Suppressor macrophage treated with lipopolysaccharide for 1 hour (primary cell): ENCODE data around the gene ZNF747.

Experiments used
- DNase-seq, 3 donors: peaks; one replicate each; pipeline ENCODE4 v3.0.0-alpha.2; 2020 to 2022

Gene ZNF747

GRCh38 chr16:30534368-30535105 lies at the start of gene ZNF747:
ZNF747 (minus strand) TSS chr16:30534858; CDS start chr16:30534679, 179 bp downstream.
- peak; percentile 80 to 90 (median 84) for DNase-seq

DNA sequence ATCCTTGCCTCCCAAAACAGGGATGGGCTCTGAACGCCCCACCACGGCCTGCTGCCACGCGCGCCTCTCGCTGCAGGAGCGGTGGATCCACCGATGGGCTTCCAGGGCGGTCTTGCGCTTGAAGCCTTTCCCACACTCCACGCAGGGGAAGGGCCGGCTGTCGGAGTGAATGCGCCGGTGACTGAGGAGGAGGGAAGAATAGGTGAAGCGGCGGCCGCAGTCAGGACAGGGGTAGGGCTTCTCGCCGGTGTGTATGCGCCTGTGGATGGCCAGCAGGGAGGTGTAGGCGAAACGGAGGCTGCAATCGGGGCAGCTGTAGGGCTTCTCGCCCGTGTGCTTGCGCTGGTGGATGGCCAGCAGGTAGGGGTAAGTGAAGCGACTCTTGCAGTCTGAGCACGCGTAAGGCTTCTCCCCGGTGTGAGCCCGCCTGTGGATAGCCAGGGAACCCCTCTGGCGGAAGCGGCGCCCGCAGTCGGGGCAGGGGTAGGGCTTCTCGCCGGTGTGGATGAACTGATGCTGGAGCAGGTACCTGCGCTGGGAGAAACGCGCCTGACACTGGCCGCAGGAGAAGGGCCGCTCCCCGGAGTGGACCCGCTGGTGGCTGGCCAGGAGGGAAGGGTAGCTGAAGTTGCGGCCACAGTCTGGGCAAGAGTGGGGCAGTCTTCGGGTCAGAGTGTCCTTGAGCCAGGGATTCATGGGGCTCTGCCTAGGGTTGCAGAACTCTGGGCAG lies 48.1 kb upstream of the ZNF747 start:
- DNase-seq, result no peak

DNA sequence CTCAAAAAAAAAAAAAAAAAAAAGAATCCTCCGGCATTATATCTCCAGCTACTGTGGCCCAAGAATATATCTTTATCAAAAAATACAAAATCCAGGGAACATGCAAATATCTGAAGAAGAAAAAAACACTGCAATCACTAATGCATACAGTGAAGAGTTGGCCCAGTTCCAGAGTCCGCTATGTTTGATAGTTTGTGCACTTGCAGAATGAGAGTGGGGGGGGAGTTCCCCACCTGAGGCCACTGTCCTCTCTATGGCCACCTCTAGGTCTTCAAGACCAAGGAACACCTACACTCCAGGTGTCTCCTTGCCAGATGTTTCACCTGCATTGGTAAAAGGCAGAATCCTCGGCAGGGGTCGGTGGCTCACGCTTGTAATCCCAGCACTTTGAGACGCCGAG lies 46.8 kb upstream of the ZNF747 start:
- DNase-seq, result no peak

DNA sequence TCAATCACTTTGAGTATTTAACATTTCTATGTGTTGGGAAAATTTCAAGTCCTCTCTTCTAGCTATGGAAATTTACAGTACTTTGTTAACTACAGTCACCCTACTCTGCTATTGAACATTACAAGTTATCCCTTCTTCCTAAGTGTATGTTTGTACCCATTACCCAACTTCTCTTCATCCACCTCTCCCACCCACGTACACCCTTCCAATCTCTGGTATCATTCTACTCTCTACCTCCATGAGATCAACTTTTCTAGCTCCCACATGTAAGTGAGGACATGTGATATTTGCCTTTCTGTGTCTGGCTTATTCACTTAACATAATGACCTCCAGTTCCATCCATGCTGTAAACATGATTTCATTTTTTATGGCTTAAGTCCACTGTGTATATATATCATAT lies 40.0 kb upstream of the ZNF747 start:
- DNase-seq, result no peak

GRCh38 chr16:30571445-30572322 lies 37.0 kb upstream of the ZNF747 start, which contains the start of gene ZNF688:
ZNF688 (minus strand) TSS chr16:30571714; CDS start chr16:30571629, 85 bp downstream.
- DNase-seq, result peak; percentile 94 to 95 (median 95)

GRCh38 chr16:30570636-30571444 lies 36.2 kb upstream of the ZNF747 start:
- DNase-seq, result peak in 2 of 3 donors; percentile 13 to 21

GRCh38 chr16:30569746-30570635 lies 35.3 kb upstream of the ZNF747 start:
- DNase-seq, result no peak

DNA sequence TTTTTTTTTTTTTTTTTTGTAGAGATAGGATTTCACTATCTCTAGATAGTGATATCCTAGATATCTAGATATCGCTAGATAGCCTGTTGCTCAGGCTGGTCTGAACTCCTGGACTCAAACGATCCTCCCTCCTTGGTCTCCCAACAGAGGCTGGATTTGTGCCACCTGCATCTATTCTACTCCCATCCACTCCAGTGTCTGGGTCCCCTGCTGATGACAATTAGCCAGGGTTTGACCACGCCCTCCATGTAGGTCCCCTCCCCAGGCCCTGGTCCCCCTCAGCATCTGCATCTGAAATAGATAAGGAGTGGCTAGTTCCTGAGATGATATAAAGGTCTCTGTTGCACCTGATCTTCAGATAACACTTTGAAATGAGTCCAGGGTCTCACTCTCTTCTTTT lies 34.6 kb upstream of the ZNF747 start:
- DNase-seq, result no peak

- DNase-seq, result peak; percentile 80 to 96 (median 86)
These were observed 33.5 kb upstream of the ZNF747 start for GRCh38 chr16:30567991-30568638.

DNA sequence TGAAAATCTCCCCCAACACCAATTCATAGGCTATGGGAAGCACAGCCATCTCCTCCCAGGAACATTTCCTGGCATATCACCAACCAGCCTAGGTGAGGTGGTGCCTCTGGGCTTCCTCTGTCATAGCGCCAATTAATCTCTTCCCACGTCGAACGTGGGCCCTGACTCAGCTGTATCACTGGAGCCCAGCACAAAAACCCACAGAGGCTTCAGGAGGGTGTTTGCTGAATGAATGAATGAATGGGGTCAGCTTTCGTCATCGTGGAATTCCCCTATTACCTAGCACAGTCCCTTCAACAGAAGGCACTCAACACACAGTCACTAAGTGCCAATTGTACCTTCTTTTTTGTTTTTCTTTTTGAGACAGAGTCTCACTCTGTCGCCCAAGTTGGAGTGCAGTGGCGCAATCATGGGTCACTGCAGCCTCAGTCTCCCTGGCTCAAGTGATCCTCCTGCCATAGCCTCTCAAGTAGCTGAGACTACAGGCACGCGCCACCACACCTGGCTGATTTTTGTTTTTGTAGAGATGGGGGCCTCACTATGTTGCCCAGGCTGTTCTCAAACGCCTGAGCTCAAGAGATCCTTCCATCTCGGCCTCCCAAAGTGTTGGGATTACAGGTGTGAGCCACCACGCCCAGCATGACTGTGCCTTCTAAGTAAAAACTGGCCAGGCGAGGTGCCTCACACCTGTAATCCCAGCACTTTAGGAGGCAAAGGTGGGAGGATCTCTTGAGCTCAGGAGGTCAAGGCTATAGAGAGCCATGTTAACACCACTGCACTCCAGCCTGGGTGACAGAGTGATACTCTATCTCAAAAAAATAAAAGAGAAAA lies 32.7 kb upstream of the ZNF747 start:
- DNase-seq, result peak; percentile 50 to 64 (median 53)

- no peak for DNase-seq
These were observed 31.9 kb upstream of the ZNF747 start for GRCh38 chr16:30566531-30566930.

GRCh38 chr16:30565984-30566383 lies 31.3 kb upstream of the ZNF747 start:
- no peak for DNase-seq

- DNase-seq, result no peak
These were observed 30.9 kb upstream of the ZNF747 start for GRCh38 chr16:30565526-30565925.

DNA sequence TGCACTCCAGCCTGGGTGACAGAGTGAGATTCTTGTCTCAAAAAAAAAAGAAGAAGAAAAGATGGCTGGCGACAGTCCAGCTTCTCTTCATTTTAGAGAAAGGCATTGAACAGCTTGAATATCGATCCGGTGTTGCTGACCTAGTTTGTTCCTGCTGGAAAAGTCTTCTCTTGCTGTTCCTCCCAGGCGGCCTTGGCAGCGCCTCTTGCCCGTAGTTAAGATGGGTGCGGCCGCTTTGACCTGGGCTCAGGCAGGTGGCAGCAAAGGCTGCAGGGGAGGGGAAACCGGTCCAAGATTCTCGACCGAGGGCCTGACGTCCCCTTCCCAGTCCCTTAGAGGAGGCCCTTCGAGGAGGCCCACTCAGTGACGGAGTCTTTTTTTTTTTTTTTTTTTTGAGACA lies 27.4 kb upstream of the ZNF747 start:
- no peak for DNase-seq

DNA sequence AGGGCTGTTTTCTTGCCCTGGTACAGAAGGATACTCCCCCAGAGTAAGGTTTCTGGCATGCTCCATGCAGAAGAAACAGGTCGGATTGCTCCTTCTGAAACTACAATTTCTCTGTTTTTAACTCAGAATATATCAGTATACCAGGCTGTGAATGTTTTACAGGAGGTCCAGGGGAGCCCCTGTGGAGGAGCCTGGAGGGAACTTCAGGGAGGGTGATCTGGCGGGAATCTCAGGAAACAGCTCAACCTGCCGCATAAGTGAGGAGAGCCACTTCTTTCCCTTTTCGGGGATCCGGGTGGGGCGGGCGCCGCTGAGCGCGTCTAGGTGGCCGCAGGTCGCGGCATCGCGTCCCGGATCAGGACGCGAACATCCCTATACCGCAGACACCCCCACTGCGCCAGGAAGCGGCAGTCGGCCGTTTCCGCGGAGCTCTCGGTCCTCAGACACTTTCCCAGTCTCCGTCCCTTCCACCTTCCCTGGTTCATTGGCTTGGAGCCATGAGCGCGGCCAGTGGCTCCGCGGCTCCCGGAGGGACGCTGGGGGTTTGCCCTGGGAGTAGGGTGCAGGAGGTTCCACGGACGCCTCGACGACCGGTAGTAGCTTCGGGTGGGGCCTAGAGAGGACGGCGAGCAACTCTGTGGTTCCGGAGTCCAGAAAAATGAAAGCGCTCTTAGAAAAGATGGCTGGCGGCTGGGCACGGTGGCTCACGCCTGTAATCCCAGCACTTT lies 26.6 kb upstream of the ZNF747 start:
- peak in 2 of 3 donors; percentile 33 to 49 for DNase-seq

DNA sequence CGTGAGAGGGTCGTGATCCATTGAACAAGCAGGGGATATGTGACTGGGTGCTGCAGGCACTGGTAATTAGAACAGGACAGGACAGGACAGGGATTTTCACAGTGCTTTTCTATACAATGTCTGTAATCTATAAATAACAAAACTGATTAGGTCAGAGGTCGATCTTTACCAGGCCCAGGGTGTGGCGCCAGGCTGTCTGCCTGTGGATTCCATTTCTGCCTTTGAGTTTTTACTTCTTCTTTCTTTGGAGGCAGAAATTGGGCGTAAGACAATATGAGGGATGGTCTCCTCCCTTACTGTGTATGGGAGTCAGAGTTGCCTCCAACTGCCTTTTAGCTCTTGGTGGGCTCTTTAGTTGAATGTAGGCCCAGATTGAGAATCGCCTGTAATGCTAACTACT lies 25.0 kb upstream of the ZNF747 start:
- peak; percentile 32 to 34 (median 33) for DNase-seq

DNA sequence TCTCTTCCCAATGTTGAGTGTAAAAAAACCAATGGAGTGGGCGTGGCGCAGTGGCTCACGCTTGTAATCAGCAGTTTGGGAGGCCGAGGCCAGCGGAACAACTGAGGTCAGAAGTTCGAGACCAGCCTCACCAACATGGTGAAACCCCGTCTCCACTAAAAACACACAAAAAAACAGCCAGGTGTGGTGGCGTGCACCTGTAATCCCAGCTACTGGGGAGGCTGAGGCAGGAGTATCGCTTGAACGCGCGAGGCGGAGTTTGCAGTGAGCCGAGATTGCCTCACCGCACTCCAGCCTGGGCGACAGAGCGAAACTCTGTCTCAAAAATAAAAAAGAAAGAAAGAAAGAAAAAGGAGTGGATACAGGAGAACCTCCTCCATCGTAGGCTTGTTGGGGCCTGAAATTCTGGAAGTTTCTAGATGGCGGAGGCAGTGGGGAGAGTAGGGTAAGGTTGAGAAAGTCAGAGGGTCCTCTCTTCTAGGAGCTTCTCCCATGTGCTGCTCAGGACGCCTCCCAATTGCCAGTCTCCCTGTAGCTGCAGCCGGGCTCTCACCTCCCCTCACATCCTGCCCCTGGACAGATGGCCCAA lies 24.2 kb upstream of the ZNF747 start:
- no peak for DNase-seq
